ENCODE data around the gene THEM4.

THEM4 gene

GRCh38 chr1:151829352-151830046, 79.8 kb downstream of the THEM4 start:
- DNase-seq (ENCODE audit: low spot score), result no peak
- no peak for TF ChIP-seq CTCF (IDR thresholded peaks at IDR 0.05)
- no peak overlapping the region for H3K4me3 ChIP-seq
- H3K27ac ChIP-seq, result no peak overlapping the region

GRCh38 chr1:151828921-151829320, 80.4 kb downstream of the THEM4 start:
- H3K27ac ChIP-seq, result no peak overlapping the region
- no peak for TF ChIP-seq CTCF (IDR thresholded peaks at IDR 0.05)
- DNase-seq (ENCODE audit: low spot score), result no peak
- H3K4me3 ChIP-seq, result no peak overlapping the region

GRCh38 chr1:151827853-151828252, 81.5 kb downstream of the THEM4 start:
- TF ChIP-seq CTCF (IDR thresholded peaks at IDR 0.05), result no peak
- H3K27ac ChIP-seq, result no peak overlapping the region
- DNase-seq (ENCODE audit: low spot score), result no peak
- no peak overlapping the region for H3K4me3 ChIP-seq

GRCh38 chr1:151825751-151826660, 83.3 kb downstream of the THEM4 start:
- DNase-seq (ENCODE audit: low spot score), result no peak
- no peak for TF ChIP-seq CTCF (IDR thresholded peaks at IDR 0.05)
- Histone ChIP-seq H3K27ac (no peak overlapping the region), H3K4me3 (no peak overlapping the region)

- DNase-seq (ENCODE audit: low spot score), result no peak
- no peak overlapping the region for H3K27ac ChIP-seq
- no peak overlapping the region for H3K4me3 ChIP-seq
- TF ChIP-seq CTCF (IDR thresholded peaks at IDR 0.05), result no peak
Observed at GRCh38 chr1:151825204-151825603, 84.1 kb downstream of the THEM4 start.

Data from coronary artery (tissue), 2 donors.